Body of pancreas (tissue), 4 donors: ENCODE measurements around the gene TMEM97. TPM values are rescaled to one million over a fixed set of nuclear protein-coding genes. Genes with fewer than 3 reads are reported as not detected.
"Not testable (repeated sequence)": the region's sequence is repeated elsewhere in the genome, so short reads cannot be mapped to it uniquely, and the experiment has no call there.

Experiments used
- ATAC-seq: fragments of 150-250 bp; one replicate; pipeline ENCODE4 v1.9.1; 2016
- DNase-seq, 4 donors: peaks; one replicate each; pipeline ENCODE4 v3.0.0-alpha.2; 2019
- H3K27ac ChIP-seq, 4 donors: fragments of 200-600 bp; sonication (generic); 1 replicate in 3 of 4; 2 replicates in 1 of 4; pipeline versions ENCODE4 v1.5.1 to v1.6.1; 2016 to 2019; ENCODE audit warnings: mild to moderate bottlenecking in 1 of 4, mixed read lengths in 1 of 4, moderate library complexity in 1 of 4
- H3K27me3 ChIP-seq, 2 donors: fragments of 200-600 bp; sonication (generic); one replicate each; pipeline ENCODE4 v1.6.0; 2016; ENCODE audit warnings: mild to moderate bottlenecking in 1 of 2
- H3K36me3 ChIP-seq, 2 donors: fragments of 200-600 bp; sonication (generic); replicated peaks in 1 of 2; 2 replicates each; pipeline ENCODE4 v1.5.1; 2016; ENCODE audit warnings: low read depth in 2 of 2; ENCODE audit not compliant: insufficient read depth in 1 of 2
- H3K4me1 ChIP-seq: fragments of 200-600 bp; sonication (generic); one replicate; pipeline ENCODE4 v1.6.0; 2016
- H3K4me3 ChIP-seq, 2 donors: fragments of 200-600 bp; sonication (generic); 1 replicate in 1 of 2; 2 replicates in 1 of 2; pipeline ENCODE4 v1.5.1; 2016 to 2019
- H3K9me3 ChIP-seq, 3 donors: fragments of 200-600 bp; sonication (generic); 1 replicate in 2 of 3; 2 replicates in 1 of 3; pipeline ENCODE4 v1.5.1; 2016
- POLR2A ChIP-seq, 3 donors: fragments of 450-650 bp; IDR thresholded peaks; one replicate each; pipeline ENCODE4 v1.6.1; 2016; ENCODE audit warnings: antibody characterized with exemption in 3 of 3, mild to moderate bottlenecking in 2 of 3
- WGBS, 2 donors: methylation state at CpG; one replicate each; pipeline ENCODE4 v1.1.5; 2017; 5-methylcytosine and 5-hydroxymethylcytosine counted together
- intact Hi-C: fragments of 100-400 bp; cut with DNase I; formaldehyde crosslinking; loops from one replicate; pipeline ENCODE4 v1.15.1; 2023
- total RNA-seq, 2 donors: library from RNA; depleted of rRNA; stranded (reverse); fragments of >200 nt; gene quantifications; one replicate each; pipeline ENCODE4 v1.1.0, GENCODE V29; 2016
- TF ChIP-seq, protein P1 (sequence below), 7 experiments: fragments of 450-650 bp in 4 of 7; fragments of 200-600 bp in 3 of 7; sonication (generic) in 3 of 7; IDR thresholded peaks; one replicate each; pipeline ENCODE4 v1.5.1; 2016 to 2019; ENCODE audit warnings: antibody characterized with exemption in 7 of 7

Gene TMEM97
- total RNA-seq, 2 donors from 2014 or later, result 35.9 to 75.5 TPM

DNA sequence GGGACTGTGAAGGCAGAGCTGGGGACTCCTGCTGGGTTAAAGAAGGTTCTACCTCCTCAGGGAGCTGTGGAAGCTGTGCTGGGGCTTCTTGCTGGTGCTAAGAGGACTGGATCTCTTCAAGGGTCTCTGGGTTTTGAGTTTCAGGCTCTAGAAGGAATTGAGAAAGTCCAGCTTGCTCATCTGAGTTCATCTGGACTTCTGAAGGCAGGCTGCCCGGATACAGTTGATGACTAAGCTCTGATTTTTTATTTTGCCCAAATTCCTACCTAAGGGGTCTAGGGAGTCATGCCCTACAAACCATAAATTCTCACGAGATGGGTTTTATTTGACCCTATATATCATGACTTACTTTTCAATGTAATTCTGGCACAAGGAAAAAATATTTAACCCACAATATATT lies 46.8 kb upstream of the TMEM97 start:
- intact Hi-C loops, result no loop called here
- no peak for ATAC-seq
- 58 to 71% methylated on average over 2 of the region's 2 CpGs for WGBS, 2 donors
- no peak for DNase-seq
- H3K9me3 ChIP-seq, result no peaks in the 10 kb centered on the region
- no peak overlapping the region for H3K27ac ChIP-seq
- no peak for TF ChIP-seq POLR2A (IDR thresholded peaks at IDR 0.05)
- TF ChIP-seq, protein P1, sequence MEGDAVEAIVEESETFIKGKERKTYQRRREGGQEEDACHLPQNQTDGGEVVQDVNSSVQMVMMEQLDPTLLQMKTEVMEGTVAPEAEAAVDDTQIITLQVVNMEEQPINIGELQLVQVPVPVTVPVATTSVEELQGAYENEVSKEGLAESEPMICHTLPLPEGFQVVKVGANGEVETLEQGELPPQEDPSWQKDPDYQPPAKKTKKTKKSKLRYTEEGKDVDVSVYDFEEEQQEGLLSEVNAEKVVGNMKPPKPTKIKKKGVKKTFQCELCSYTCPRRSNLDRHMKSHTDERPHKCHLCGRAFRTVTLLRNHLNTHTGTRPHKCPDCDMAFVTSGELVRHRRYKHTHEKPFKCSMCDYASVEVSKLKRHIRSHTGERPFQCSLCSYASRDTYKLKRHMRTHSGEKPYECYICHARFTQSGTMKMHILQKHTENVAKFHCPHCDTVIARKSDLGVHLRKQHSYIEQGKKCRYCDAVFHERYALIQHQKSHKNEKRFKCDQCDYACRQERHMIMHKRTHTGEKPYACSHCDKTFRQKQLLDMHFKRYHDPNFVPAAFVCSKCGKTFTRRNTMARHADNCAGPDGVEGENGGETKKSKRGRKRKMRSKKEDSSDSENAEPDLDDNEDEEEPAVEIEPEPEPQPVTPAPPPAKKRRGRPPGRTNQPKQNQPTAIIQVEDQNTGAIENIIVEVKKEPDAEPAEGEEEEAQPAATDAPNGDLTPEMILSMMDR (IDR thresholded peaks at IDR 0.05), result no peak
- no peaks in the 10 kb centered on the region for H3K27me3 ChIP-seq
- no peaks in the 10 kb centered on the region for H3K36me3 ChIP-seq
- H3K4me3 ChIP-seq, result no peak overlapping the region
- H3K4me1 ChIP-seq, result no peaks in the 10 kb centered on the region

DNA sequence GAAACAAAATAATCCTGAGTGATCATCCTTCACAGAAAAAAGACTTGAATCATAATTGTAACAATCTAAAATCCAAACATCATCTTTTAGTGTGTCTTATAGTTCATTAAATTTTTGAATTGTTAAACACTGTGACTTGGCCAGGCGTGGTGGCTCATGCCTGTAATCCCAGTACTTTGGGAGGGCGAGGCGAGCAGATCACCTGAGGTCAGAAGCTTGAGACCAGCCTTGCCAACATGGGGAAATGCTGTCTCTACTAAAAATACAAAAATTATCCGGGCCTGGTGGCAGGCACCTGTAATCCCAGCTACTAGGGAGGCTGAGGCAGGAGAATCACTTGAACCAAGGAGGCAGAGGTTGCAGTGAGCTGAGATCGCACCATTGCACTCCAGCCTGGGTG lies 45.7 kb upstream of the TMEM97 start:
- H3K4me1 ChIP-seq, H3K9me3 ChIP-seq, DNase-seq, H3K27me3 ChIP-seq, intact Hi-C loops, ATAC-seq, H3K4me3 ChIP-seq, H3K27ac ChIP-seq, H3K36me3 ChIP-seq: not testable (repeated sequence)
- WGBS, 2 donors, result 86 to 88% methylated on average over 5 of the region's 5 CpGs

DNA sequence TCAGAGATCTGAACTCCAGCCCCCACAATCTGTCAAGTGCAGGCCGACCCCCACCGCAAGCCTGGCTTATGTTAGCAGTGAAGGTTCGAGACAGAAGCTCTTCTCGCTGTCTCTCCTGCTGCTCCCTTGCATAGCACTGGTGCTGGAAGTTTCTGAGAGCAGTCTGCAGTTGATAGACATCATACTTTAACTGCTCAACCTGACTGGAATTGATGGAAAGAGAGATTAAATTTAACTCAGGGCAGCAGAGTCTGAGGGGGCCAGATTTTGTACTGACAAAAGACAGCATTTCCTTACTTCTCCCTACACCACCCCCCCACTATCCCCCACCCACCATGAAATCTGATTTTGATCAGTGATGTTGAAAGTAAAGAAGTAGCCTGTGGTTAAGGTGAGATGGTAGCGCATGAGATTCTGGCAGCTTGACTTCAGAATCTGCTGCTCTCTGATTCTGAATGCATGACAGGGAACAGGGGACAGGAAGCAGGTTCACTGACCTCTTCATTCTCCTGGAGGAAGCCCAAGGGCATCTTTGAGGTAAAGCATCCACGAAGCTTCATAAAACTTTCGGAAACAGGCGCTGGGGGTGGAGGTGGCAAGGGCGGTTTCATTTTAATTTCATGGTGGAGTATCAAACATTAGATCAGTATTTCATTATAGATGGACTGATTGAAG lies 44.3 kb upstream of the TMEM97 start:
- H3K9me3 ChIP-seq, result no peaks in the 10 kb centered on the region
- no peak for ATAC-seq
- no peak for TF ChIP-seq POLR2A (IDR thresholded peaks at IDR 0.05)
- H3K27ac ChIP-seq, result no peak overlapping the region
- no peak overlapping the region for H3K4me3 ChIP-seq
- no peaks in the 10 kb centered on the region for H3K4me1 ChIP-seq
- no peaks in the 10 kb centered on the region for H3K36me3 ChIP-seq
- WGBS, 2 donors, result 87 to 88% methylated on average over 8 to 9 of the region's 9 CpGs
- H3K27me3 ChIP-seq, result no peaks in the 10 kb centered on the region
- no peak for DNase-seq
- intact Hi-C loops, result no loop called here

DNA sequence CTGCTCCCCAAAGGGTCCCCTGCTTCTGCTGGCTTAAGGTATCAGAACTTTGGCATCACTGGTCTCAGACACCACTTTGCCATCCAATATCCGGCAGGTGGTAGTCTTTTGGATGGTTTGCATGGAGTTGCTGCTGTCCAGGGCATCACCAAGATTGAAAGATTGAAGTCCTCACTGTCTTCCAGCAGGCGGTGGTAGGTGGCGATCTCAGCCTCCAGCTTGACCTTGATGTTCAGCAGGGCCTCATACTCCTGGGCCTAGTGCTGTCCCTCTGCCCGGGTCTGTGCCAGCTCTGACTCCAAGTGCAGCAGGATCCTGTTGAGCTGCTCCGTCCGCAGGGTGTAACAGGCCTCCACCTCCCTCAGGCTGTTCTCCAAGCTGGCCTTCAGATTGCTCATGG lies 43.0 kb upstream of the TMEM97 start:
- WGBS, 2 donors, result 61 to 69% methylated on average over 5 of the region's 6 CpGs
- H3K4me1 ChIP-seq, result no peaks in the 10 kb centered on the region
- ATAC-seq (no peak), DNase-seq (peak in 3 of 4 donors; percentile 38 to 57 (median 40))
- H3K27ac ChIP-seq, result no peak overlapping the region
- TF ChIP-seq POLR2A (IDR thresholded peaks at IDR 0.05), result no peak
- TF ChIP-seq, protein P1 (IDR thresholded peaks at IDR 0.05), result peak in 1 of 7 experiments; percentile 30
- no peaks in the 10 kb centered on the region for H3K36me3 ChIP-seq
- H3K4me3 ChIP-seq, result no peak overlapping the region
- no peaks in the 10 kb centered on the region for H3K9me3 ChIP-seq
- no peaks in the 10 kb centered on the region for H3K27me3 ChIP-seq
- intact Hi-C loops, result no loop called here

DNA sequence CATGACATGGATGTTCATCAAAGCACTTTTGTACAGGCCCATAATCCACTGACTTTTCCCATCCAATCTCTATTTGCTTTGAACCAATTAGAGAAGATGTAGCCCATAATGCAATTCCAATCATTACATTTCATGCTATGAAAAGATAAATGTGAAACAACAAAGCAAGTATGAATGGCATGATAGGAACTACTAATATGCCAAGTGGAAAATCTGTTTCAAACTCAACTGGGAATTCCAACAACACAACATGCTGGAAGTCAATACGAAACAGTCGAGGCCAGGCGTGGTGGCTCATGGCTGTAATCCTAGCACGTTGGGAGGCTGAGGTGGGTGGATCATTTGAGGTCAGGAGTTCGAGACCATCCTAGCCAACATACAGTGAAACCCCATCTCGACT lies 39.6 kb upstream of the TMEM97 start:
- no peak overlapping the region for H3K27ac ChIP-seq
- H3K4me3 ChIP-seq, result no peak overlapping the region
- no peak for DNase-seq
- no peaks in the 10 kb centered on the region for H3K27me3 ChIP-seq
- H3K9me3 ChIP-seq, result no peaks in the 10 kb centered on the region
- intact Hi-C loops, result no loop called here
- H3K4me1 ChIP-seq, result no peaks in the 10 kb centered on the region
- TF ChIP-seq POLR2A (IDR thresholded peaks at IDR 0.05), result no peak
- TF ChIP-seq, protein P1 (IDR thresholded peaks at IDR 0.05), result no peak
- WGBS, 2 donors, result 73 to 75% methylated on average over 6 of the region's 6 CpGs
- ATAC-seq, result no peak
- H3K36me3 ChIP-seq, result no peaks in the 10 kb centered on the region

DNA sequence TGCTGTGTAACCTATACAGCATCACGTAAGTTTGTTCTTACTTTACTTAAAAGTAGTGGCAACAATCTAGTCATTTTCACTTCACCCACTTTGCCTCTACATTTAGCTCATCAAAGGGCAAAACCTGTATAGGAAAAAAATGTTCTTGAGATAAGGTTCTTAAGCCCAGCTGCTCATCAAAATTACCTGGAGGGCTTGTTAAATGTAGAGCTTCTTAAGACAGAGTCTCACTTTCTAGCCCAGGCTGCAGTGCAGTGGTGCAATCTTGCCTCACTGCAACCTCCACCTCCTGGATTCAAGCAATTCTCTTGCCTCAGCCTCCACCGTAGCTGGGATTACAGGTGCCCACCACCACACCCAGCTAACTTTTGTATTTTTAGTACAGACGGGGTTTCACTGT lies 38.2 kb upstream of the TMEM97 start:
- H3K36me3 ChIP-seq, result no peaks in the 10 kb centered on the region
- no peaks in the 10 kb centered on the region for H3K4me1 ChIP-seq
- intact Hi-C loops, result no loop called here
- no peak overlapping the region for H3K27ac ChIP-seq
- WGBS, 2 donors, result 92 to 93% methylated on average over 3 of the region's 3 CpGs
- H3K4me3 ChIP-seq, result no peak overlapping the region
- ATAC-seq (no peak), DNase-seq (no peak)
- TF ChIP-seq, protein P1 (IDR thresholded peaks at IDR 0.05), result no peak
- no peak for TF ChIP-seq POLR2A (IDR thresholded peaks at IDR 0.05)
- no peaks in the 10 kb centered on the region for H3K27me3 ChIP-seq
- no peaks in the 10 kb centered on the region for H3K9me3 ChIP-seq
